Thyroid gland (tissue), 4 donors: ENCODE data around the gene MRPS6. TPM values are rescaled to one million over a fixed set of nuclear protein-coding genes. Genes with fewer than 3 reads are reported as not detected.

Experiments used
- DNase-seq, 2 donors: peaks; one replicate each; pipeline ENCODE4 v3.0.0-alpha.2; 2019
- H3K27ac ChIP-seq, 3 donors: fragments of 200-600 bp; sonication (generic); 1 replicate in 2 of 3; 2 replicates in 1 of 3; pipeline ENCODE4 v1.5.1; 2016 to 2019; ENCODE audit warnings: mild to moderate bottlenecking in 1 of 3, moderate library complexity in 1 of 3
- H3K27me3 ChIP-seq: fragments of 200-600 bp; sonication (generic); one replicate; pipeline ENCODE4 v1.5.1; 2019
- H3K36me3 ChIP-seq, 2 donors: fragments of 200-600 bp; sonication (generic); one replicate each; pipeline ENCODE4 v1.5.1; 2016 to 2019
- H3K4me1 ChIP-seq, 2 donors: fragments of 200-600 bp; sonication (generic); one replicate each; pipeline ENCODE4 v1.5.1; 2017 to 2019
- H3K4me3 ChIP-seq, 3 donors: fragments of 200-600 bp; sonication (generic); replicated peaks in 1 of 3; 1 replicate in 2 of 3; 2 replicates in 1 of 3; pipeline ENCODE4 v1.5.1; 2016; ENCODE audit warnings: mild to moderate bottlenecking in 1 of 3
- H3K9me3 ChIP-seq: fragments of 200-600 bp; sonication (generic); one replicate; pipeline ENCODE4 v1.5.1; 2017
- CTCF ChIP-seq, 6 experiments: fragments of 200-600 bp in 3 of 6; fragments of 450-650 bp in 3 of 6; sonication (generic) in 3 of 6; IDR thresholded peaks; one replicate each; pipeline ENCODE4 v1.5.1; 2016 to 2019; ENCODE audit warnings: antibody characterized with exemption in 6 of 6, mild to moderate bottlenecking in 2 of 6, inconsistent platforms in 1 of 6, moderate library complexity in 1 of 6
- POLR2A ChIP-seq, 2 donors: fragments of 450-650 bp; IDR thresholded peaks; one replicate each; pipeline ENCODE4 v1.6.1; 2017; ENCODE audit warnings: antibody characterized with exemption in 2 of 2, mild to moderate bottlenecking in 2 of 2, moderate library complexity in 1 of 2
- WGBS, 2 donors: methylation state at CpG; one replicate each; pipeline ENCODE4 v1.1.5; 2017; 5-methylcytosine and 5-hydroxymethylcytosine counted together
- intact Hi-C: fragments of 100-400 bp; cut with DNase I; formaldehyde crosslinking; loops from one replicate; pipeline ENCODE4 v1.15.1; 2023
- total RNA-seq, 4 donors: library from RNA; depleted of rRNA; stranded (reverse); fragments of >200 nt; gene quantifications; one replicate each; pipeline ENCODE4 v1.2.3, GENCODE V29; 2016

Gene MRPS6
- total RNA-seq, 4 donors from 2014 or later, result 64.9 to 104 (median 75.9) TPM

- 47 to 50% methylated on average over 2 of the region's 2 CpGs for WGBS, 2 donors
- no peaks in the 10 kb centered on the region for H3K9me3 ChIP-seq
- peak; percentile 45 to 50 for DNase-seq
- H3K27ac ChIP-seq, result peak overlapping the region in 2 of 3 donors; percentile 86 to 100
- TF ChIP-seq POLR2A (IDR thresholded peaks at IDR 0.05) (no peak), CTCF (IDR thresholded peaks at IDR 0.05) (no peak)
- intact Hi-C loops, result loop anchor here (10.0 kb wide), 1 partner anchor 164 kb away; the partner anchor contains the start of gene ATP5PO
- peaks cover 54 to 65% of the 10 kb centered on the region in 2 donors for H3K4me1 ChIP-seq
- H3K36me3 ChIP-seq, result no peaks in the 10 kb centered on the region
- no peak overlapping the region for H3K4me3 ChIP-seq
- H3K27me3 ChIP-seq, result no peaks in the 10 kb centered on the region
Observed at GRCh38 chr21:34078915-34079314, 5.5 kb downstream of the MRPS6 start.

- 97 to 98% methylated on average over 5 of the region's 5 CpGs for WGBS, 2 donors
- Histone ChIP-seq H3K9me3 (no peaks in the 10 kb centered on the region), H3K27me3 (no peaks in the 10 kb centered on the region), H3K27ac (peak overlapping the region in 2 of 3 donors; percentile 86 to 100), H3K36me3 (no peaks in the 10 kb centered on the region), H3K4me3 (no peak overlapping the region), H3K4me1 (peaks cover 67 to 80% of the 10 kb centered on the region in 2 donors)
- intact Hi-C loops, result no loop called here
- TF ChIP-seq POLR2A (IDR thresholded peaks at IDR 0.05) (no peak), CTCF (IDR thresholded peaks at IDR 0.05) (no peak)
- no peak for DNase-seq
Observed at GRCh38 chr21:34080710-34081109, 7.3 kb downstream of the MRPS6 start.

- DNase-seq, result no peak
- peak overlapping the region; percentile 18 to 100 (median 86) for H3K27ac ChIP-seq
- TF ChIP-seq CTCF (IDR thresholded peaks at IDR 0.05) (no peak), POLR2A (IDR thresholded peaks at IDR 0.05) (no peak)
- no peaks in the 10 kb centered on the region for H3K27me3 ChIP-seq
- 50 to 58% methylated on average over 4 of the region's 4 CpGs for WGBS, 2 donors
- H3K4me3 ChIP-seq, result no peak overlapping the region
- H3K36me3 ChIP-seq, result no peaks in the 10 kb centered on the region
- no peaks in the 10 kb centered on the region for H3K9me3 ChIP-seq
- intact Hi-C loops, result no loop called here
- H3K4me1 ChIP-seq, result peaks cover 82 to 87% of the 10 kb centered on the region in 2 donors
Observed at GRCh38 chr21:34082769-34083168, 9.4 kb downstream of the MRPS6 start.

GRCh38 chr21:34083357-34083756 lies 10.0 kb downstream of the MRPS6 start:
- intact Hi-C loops, result no loop called here
- Histone ChIP-seq H3K4me1 (peaks cover 76 to 84% of the 10 kb centered on the region in 2 donors), H3K27ac (peak overlapping the region; percentile 18 to 100 (median 86)), H3K36me3 (no peaks in the 10 kb centered on the region), H3K27me3 (no peaks in the 10 kb centered on the region), H3K9me3 (no peaks in the 10 kb centered on the region), H3K4me3 (no peak overlapping the region)
- DNase-seq, result no peak
- TF ChIP-seq CTCF (IDR thresholded peaks at IDR 0.05), result no peak
- peak in 1 of 2 donors; percentile 53 for TF ChIP-seq POLR2A (IDR thresholded peaks at IDR 0.05)
- WGBS, 2 donors, result 66 to 84% methylated on average over 3 of the region's 3 CpGs

- Histone ChIP-seq H3K9me3 (no peaks in the 10 kb centered on the region), H3K4me3 (no peak overlapping the region), H3K27ac (peak overlapping the region in 1 of 3 donors; percentile 100), H3K27me3 (no peaks in the 10 kb centered on the region), H3K4me1 (peaks cover 64 to 84% of the 10 kb centered on the region in 2 donors), H3K36me3 (no peaks in the 10 kb centered on the region)
- TF ChIP-seq CTCF (IDR thresholded peaks at IDR 0.05), result no peak
- no peak for TF ChIP-seq POLR2A (IDR thresholded peaks at IDR 0.05)
- no peak for DNase-seq
- intact Hi-C loops, result no loop called here
- 94 to 98% methylated on average over 2 of the region's 2 CpGs for WGBS, 2 donors
Observed at GRCh38 chr21:34085129-34085528, 11.8 kb downstream of the MRPS6 start.
